IMR-90 (cell line): Measurements from ENCODE around the gene MRPL9. TPM values are rescaled to one million over a fixed set of nuclear protein-coding genes. Genes with fewer than 3 reads are reported as not detected.

Experiments used
- ATAC-seq: fragments of 200-7000 bp; cut with Tn5 transposase; 2 replicates; pipeline ENCODE4 v1.9.1; 2020; ENCODE audit warnings: low read depth, mild to moderate bottlenecking, moderate library complexity
- BruUV-seq: library from RNA; stranded (reverse); fragments of 400-500 nt; replicated peaks from 2 replicates; lab custom pipeline; 2021; lab: Mats Ljungman, UMichigan
- CTCF ChIA-PET: fragments of 300-600 bp; formaldehyde crosslinking; extraction: SDS; loops from one replicate; lab custom pipeline; 2021; ENCODE audit warnings: antibody characterized with exemption; lab: Yijun Ruan, JAX
- POLR2A ChIA-PET: fragments of 300-600 bp; sonication (Branson Sonifier 250); formaldehyde crosslinking; loops from one replicate; lab custom pipeline; 2022; ENCODE audit warnings: antibody characterized with exemption; ENCODE audit not compliant: unreplicated experiment; lab: Charles Lee
- DNase-seq: peaks from one replicate; pipeline ENCODE4 v3.0.0; 2013
- H2AFZ ChIP-seq: replicated peaks from 2 replicates; pipeline ENCODE3; 2013; ENCODE audit warnings: low read length, mild to moderate bottlenecking; ENCODE audit not compliant: poor library complexity
- H2AK5ac ChIP-seq: 2 replicates; pipeline ENCODE4 v1.6.1; 2013; ENCODE audit warnings: low read depth, low read length, inconsistent platforms
- H2AK9ac ChIP-seq: replicated peaks from 2 replicates; pipeline ENCODE3; 2013; ENCODE audit warnings: mild to moderate bottlenecking, low read depth, low read length, moderate library complexity; ENCODE audit not compliant: poor library complexity
- H2BK120ac ChIP-seq: 2 replicates; pipeline ENCODE4 v1.6.1; 2013; ENCODE audit warnings: low read depth, low read length, inconsistent platforms
- H2BK15ac ChIP-seq: 3 replicates; pipeline ENCODE4 v1.6.1; 2013; ENCODE audit warnings: low read depth, low read length, inconsistent platforms
- H2BK20ac ChIP-seq: 2 replicates; pipeline ENCODE4 v1.6.1; 2013; ENCODE audit warnings: low read depth, mild to moderate bottlenecking, inconsistent platforms, low read length, moderate library complexity
- H2BK5ac ChIP-seq: 2 replicates; pipeline ENCODE4 v1.6.1; 2013; ENCODE audit warnings: mild to moderate bottlenecking, low read depth, low read length, inconsistent platforms; ENCODE audit not compliant: poor library complexity, severe bottlenecking
- H3K14ac ChIP-seq: replicated peaks from 2 replicates; pipeline ENCODE4 v1.6.1; 2013; ENCODE audit warnings: low read depth, low read length, inconsistent platforms
- H3K18ac ChIP-seq: 2 replicates; pipeline ENCODE4 v1.6.1; 2013; ENCODE audit warnings: low read depth, low read length, control low read depth
- H3K23ac ChIP-seq: 2 replicates; pipeline ENCODE4 v1.6.1; 2013; ENCODE audit warnings: low read depth, low read length, inconsistent platforms
- H3K27ac ChIP-seq: 2 replicates; pipeline ENCODE4 v1.5.1; 2013; ENCODE audit warnings: mild to moderate bottlenecking, control low read depth, low read length; ENCODE audit not compliant: insufficient read depth
- H3K27me3 ChIP-seq: 2 replicates; pipeline ENCODE4 v1.6.1; 2013; ENCODE audit warnings: low read length; ENCODE audit not compliant: control insufficient read depth, insufficient read depth
- H3K36me3 ChIP-seq: 2 replicates; pipeline ENCODE4 v1.6.1; 2013; ENCODE audit warnings: low read length, mixed read lengths; ENCODE audit not compliant: control insufficient read depth, insufficient read depth
- H3K4ac ChIP-seq: 2 replicates; pipeline ENCODE4 v1.6.1; 2013; ENCODE audit warnings: low read depth, low read length, inconsistent platforms
- H3K4me1 ChIP-seq: 2 replicates; pipeline ENCODE4 v1.6.1; 2013; ENCODE audit warnings: low read length, mixed read lengths; ENCODE audit not compliant: control insufficient read depth, insufficient read depth
- H3K4me2 ChIP-seq: 2 replicates; pipeline ENCODE4 v1.6.1; 2013; ENCODE audit warnings: low read depth, mild to moderate bottlenecking, control low read depth, low read length, moderate library complexity
- H3K4me3 ChIP-seq: 2 replicates; pipeline ENCODE4 v1.5.1; 2013; ENCODE audit warnings: low read depth, mild to moderate bottlenecking, control low read depth, low read length, moderate library complexity; ENCODE audit not compliant: insufficient read depth
- H3K56ac ChIP-seq: 2 replicates; pipeline ENCODE4 v1.6.1; 2013; ENCODE audit warnings: low read length, inconsistent platforms; ENCODE audit not compliant: insufficient read depth; ENCODE audit errors: extremely low read depth
- H3K79me1 ChIP-seq, 2 experiments: 2 replicates each; pipeline ENCODE4 v1.6.1; 2013; ENCODE audit warnings: low read length in 2 of 2, inconsistent platforms in 1 of 2, low read depth in 1 of 2
- H3K9ac ChIP-seq: 2 replicates; pipeline ENCODE4 v1.6.1; 2013; ENCODE audit warnings: low read depth, low read length, control low read depth
- H3K9me1 ChIP-seq: 2 replicates; pipeline ENCODE4 v1.6.1; 2013; ENCODE audit warnings: low read length, inconsistent platforms; ENCODE audit not compliant: insufficient read depth
- H3K9me3 ChIP-seq: 2 replicates; pipeline ENCODE4 v1.6.1; 2013; ENCODE audit warnings: low read length; ENCODE audit not compliant: control insufficient read depth, insufficient read depth
- H4K20me1 ChIP-seq: 2 replicates; pipeline ENCODE4 v1.6.1; 2013; ENCODE audit warnings: low read length, inconsistent platforms; ENCODE audit not compliant: insufficient read depth
- H4K5ac ChIP-seq: 2 replicates; pipeline ENCODE4 v1.6.1; 2013; ENCODE audit warnings: mild to moderate bottlenecking, low read depth, low read length, control low read depth
- H4K8ac ChIP-seq, 2 experiments: 2 replicates each; pipeline ENCODE4 v1.6.1; 2013; ENCODE audit warnings: low read depth in 2 of 2, low read length in 2 of 2, control low read depth in 1 of 2, inconsistent platforms in 1 of 2
- H4K91ac ChIP-seq: 2 replicates; pipeline ENCODE4 v1.6.1; 2013; ENCODE audit warnings: low read depth, low read length, inconsistent platforms; ENCODE audit not compliant: insufficient read depth
- MAFK ChIP-seq: IDR thresholded peaks from 2 replicates; pipeline ENCODE4 v1.6.1; 2012; ENCODE audit warnings: low read depth, low read length, improper control_type of control experiment
- MAZ ChIP-seq: IDR thresholded peaks from 2 replicates; pipeline ENCODE4 v1.6.1; 2012; ENCODE audit warnings: low read depth, mild to moderate bottlenecking, low read length, improper control_type of control experiment, moderate library complexity, borderline replicate concordance
- MXI1 ChIP-seq: IDR thresholded peaks from 2 replicates; pipeline ENCODE4 v1.6.1; 2012; ENCODE audit warnings: low read depth, mild to moderate bottlenecking, low read length, moderate library complexity, borderline replicate concordance
- POLR2A ChIP-seq: IDR thresholded peaks from 2 replicates; pipeline ENCODE4 v1.6.1; 2012; ENCODE audit warnings: mild to moderate bottlenecking, low read depth, low read length
- WGBS, 2 experiments: methylation state at CpG; one replicate each; pipeline versions ENCODE4 v1.1.5 to v1.1.7; 2013; ENCODE audit warnings: missing lambda C conversion rate in 2 of 2; ENCODE audit not compliant: insufficient read length in 1 of 2; ENCODE audit errors: extremely low coverage in 2 of 2; 5-methylcytosine and 5-hydroxymethylcytosine counted together
- dilution Hi-C: fragments of 300-500 bp; cut with HindIII; formaldehyde crosslinking; loops from one replicate; pipeline ENCODE4 v1.14.3; 2018; ENCODE audit warnings: low sequenced_read_pairs; ENCODE audit not compliant: unreplicated experiment
- in situ Hi-C: fragments of 300-500 bp; cut with MboI; formaldehyde crosslinking; loops from 3 replicates; pipeline ENCODE4 v1.14.3; 2019; ENCODE audit warnings: low sequenced_read_pairs, inconsistent platforms, mixed read lengths
- intact Hi-C: fragments of 100-400 bp; cut with micrococcal nuclease; formaldehyde crosslinking; loops from 2 replicates; pipeline ENCODE4 v1.10.0; 2022
- polyA plus RNA-seq, 3 experiments: library from polyadenylated mRNA; depleted of rRNA; stranded (reverse); fragments of >200 nt; gene quantifications; 2 replicates each; pipeline ENCODE4 v1.2.3, GENCODE V29; 2012; ENCODE audit warnings: low replicate concordance in 1 of 3
- total RNA-seq: library from RNA; depleted of rRNA; stranded (reverse); fragments of >200 nt; gene quantifications from 2 replicates; pipeline ENCODE4 v1.2.3, GENCODE V29; 2012

Gene MRPL9
- total and polyA plus RNA-seq, 2 of the 4 experiments (the other 2 are of a cell fraction): 65.4 to 87.5 TPM

DNA sequence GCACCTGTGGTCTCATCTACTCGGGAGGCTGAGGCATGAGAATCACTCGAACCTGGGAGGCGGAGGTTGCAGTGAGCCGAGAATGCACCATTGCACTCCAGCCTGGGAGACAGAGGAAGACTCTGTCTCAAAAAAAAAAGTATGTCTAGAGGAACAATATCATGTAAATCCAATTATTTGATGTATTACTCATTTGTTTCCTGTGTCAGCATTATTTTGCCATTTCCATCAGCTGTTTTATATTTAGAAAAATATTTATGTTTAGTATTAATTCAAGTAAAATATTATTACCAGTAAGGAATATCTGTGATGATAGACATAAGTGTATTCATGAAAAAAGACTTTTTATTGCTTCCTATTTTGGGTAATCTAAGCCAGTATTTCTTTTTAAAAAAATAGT lies 14.0 kb upstream of the MRPL9 start:
- H3K56ac ChIP-seq: no peak overlapping the region
- intact Hi-C loops: no loop called here
- no peaks in the 10 kb centered on the region for H4K20me1 ChIP-seq
- no peak overlapping the region for H2BK20ac ChIP-seq
- no peak overlapping the region for H4K91ac ChIP-seq
- H3K9me3 ChIP-seq: no peaks in the 10 kb centered on the region
- no peak overlapping the region for H4K8ac ChIP-seq
- no peak overlapping the region for H3K9ac ChIP-seq
- no peak overlapping the region for H3K4me2 ChIP-seq
- dilution Hi-C loops: loop anchor here (25.0 kb wide), 1 partner anchor 110 kb away; no protein-coding TSS in a partner anchor
- H2AFZ ChIP-seq: no peak overlapping the region
- H3K23ac ChIP-seq: no peak overlapping the region
- H2AK9ac ChIP-seq: no peak overlapping the region
- no peak for DNase-seq
- H3K27ac ChIP-seq: no peak overlapping the region
- H3K4ac ChIP-seq: no peak overlapping the region
- ChIA-PET CTCF (interaction anchor here (1.2 kb wide), 1 partner anchor 12 kb away, joined by 3 read pairs; no protein-coding TSS in a partner anchor), POLR2A (no interaction called here)
- no TSS peak for BruUV-seq
- no peak overlapping the region for H3K4me3 ChIP-seq
- WGBS, 2 experiments: no CpG with 5 or more reads among the region's 4 CpGs
- H2BK5ac ChIP-seq: no peak overlapping the region
- H3K14ac ChIP-seq: no peak overlapping the region
- no peak overlapping the region for H4K5ac ChIP-seq
- no peak overlapping the region for H2BK120ac ChIP-seq
- ATAC-seq: no peak
- no peak overlapping the region for H2BK15ac ChIP-seq
- no peaks in the 10 kb centered on the region; the same call in 1 of the 2 replicates for H3K27me3 ChIP-seq
- H3K36me3 ChIP-seq: no peaks in the 10 kb centered on the region
- H3K9me1 ChIP-seq: no peaks in the 10 kb centered on the region; the same call in 1 of the 2 replicates
- TF ChIP-seq MAFK: peak; percentile 56; the same call in 1 of the 2 replicates
- no peak for TF ChIP-seq MAZ
- no peak for TF ChIP-seq POLR2A
- TF ChIP-seq MXI1: no peak
- no peaks in the 10 kb centered on the region for H3K79me1 ChIP-seq
- no peaks in the 10 kb centered on the region for H3K4me1 ChIP-seq
- no peak overlapping the region for H2AK5ac ChIP-seq
- no peak overlapping the region for H3K18ac ChIP-seq
- in situ Hi-C loops: no loop called here
